Inflammatory macrophage treated with lipopolysaccharide for 4 hours (primary cell): ENCODE data around the gene DNAH11.
"Not testable (repeated sequence)": the region's sequence is repeated elsewhere in the genome, so short reads cannot be mapped to it uniquely, and the experiment has no call there.

Experiments used
- DNase-seq: peaks from one replicate; pipeline ENCODE4 v3.0.0-alpha.2; 2020

The DNAH11 gene

GRCh38 chr7:21902240-21902639 lies 359.4 kb downstream of the DNAH11 start:
- DNase-seq: no peak

GRCh38 chr7:21903020-21903786 lies 360.4 kb downstream of the DNAH11 start:
- no peak for DNase-seq

- DNase-seq: no peak
These were observed 365.9 kb downstream of the DNAH11 start for GRCh38 chr7:21908746-21909145.

- no peak for DNase-seq
These were observed 367.4 kb downstream of the DNAH11 start for GRCh38 chr7:21910253-21910652.

- no peak for DNase-seq
These were observed 368.6 kb downstream of the DNAH11 start for GRCh38 chr7:21911341-21911875.

GRCh38 chr7:21912305-21912704 lies 369.5 kb downstream of the DNAH11 start:
- no peak for DNase-seq

- no peak for DNase-seq
These were observed 370.3 kb downstream of the DNAH11 start for GRCh38 chr7:21912931-21913780.

GRCh38 chr7:21914671-21915070 lies 371.8 kb downstream of the DNAH11 start:
- no peak for DNase-seq

GRCh38 chr7:21915140-21915539 lies 372.3 kb downstream of the DNAH11 start:
- DNase-seq: no peak

GRCh38 chr7:21916176-21916575 lies 373.3 kb downstream of the DNAH11 start:
- no peak for DNase-seq

GRCh38 chr7:21916629-21917028 lies 373.8 kb downstream of the DNAH11 start:
- no peak for DNase-seq

GRCh38 chr7:21918216-21918615 lies 375.4 kb downstream of the DNAH11 start:
- no peak for DNase-seq

- DNase-seq: no peak
These were observed 378.1 kb downstream of the DNAH11 start for GRCh38 chr7:21920936-21921335.

- DNase-seq: no peak
These were observed 379.8 kb downstream of the DNAH11 start for GRCh38 chr7:21922605-21923004.

- DNase-seq: no peak
These were observed 380.8 kb downstream of the DNAH11 start for GRCh38 chr7:21923658-21924057.

- DNase-seq: no peak
These were observed 383.6 kb downstream of the DNAH11 start for GRCh38 chr7:21926448-21926847.

- no peak for DNase-seq
These were observed 384.9 kb downstream of the DNAH11 start for GRCh38 chr7:21927693-21928092.

- not testable (repeated sequence) for DNase-seq
These were observed 390.5 kb downstream of the DNAH11 start for GRCh38 chr7:21933293-21933692.

- DNase-seq: peak; percentile 76
These were observed 392.0 kb downstream of the DNAH11 start for GRCh38 chr7:21934808-21935207.

- DNase-seq: no peak
These were observed 395.6 kb downstream of the DNAH11 start for GRCh38 chr7:21938463-21938862.

- DNase-seq: peak; percentile 38
These were observed 396.5 kb downstream of the DNAH11 start for GRCh38 chr7:21939136-21939857.

- no peak for DNase-seq
These were observed 397.1 kb downstream of the DNAH11 start for GRCh38 chr7:21939858-21940372.

GRCh38 chr7:21941611-21942141 lies 398.8 kb downstream of the DNAH11 start:
- DNase-seq: peak; percentile 30
